Putamen (tissue), 1 donor: ENCODE data around the gene PTPRG.
"Not testable (repeated sequence)": the region's sequence is repeated elsewhere in the genome, so short reads cannot be mapped to it uniquely, and the experiment has no call there.

Source experiments
- DNase-seq: peaks from one replicate; pipeline ENCODE4 v3.0.0-alpha.2; 2016; ENCODE audit warnings: low spot score

PTPRG gene

GRCh38 chr3:61796911-61797310 lies 235.5 kb downstream of the PTPRG start:
- no peak for DNase-seq

- DNase-seq: no peak
Measured at GRCh38 chr3:61802772-61803171, 241.4 kb downstream of the PTPRG start.

- DNase-seq: no peak
Measured at GRCh38 chr3:61803983-61804382, 242.6 kb downstream of the PTPRG start.

- DNase-seq: no peak
Measured at GRCh38 chr3:61804782-61805181, 243.4 kb downstream of the PTPRG start.

- DNase-seq: no peak
Measured at GRCh38 chr3:61805510-61806080, 244.2 kb downstream of the PTPRG start.

GRCh38 chr3:61806810-61807209 lies 245.4 kb downstream of the PTPRG start:
- DNase-seq: no peak

GRCh38 chr3:61807865-61808276 lies 246.5 kb downstream of the PTPRG start:
- DNase-seq: no peak

- no peak for DNase-seq
Measured at GRCh38 chr3:61808526-61808925, 247.2 kb downstream of the PTPRG start.

- no peak for DNase-seq
Measured at GRCh38 chr3:61808999-61809398, 247.6 kb downstream of the PTPRG start.

- DNase-seq: no peak
Measured at GRCh38 chr3:61809879-61810278, 248.5 kb downstream of the PTPRG start.

- DNase-seq: no peak
Measured at GRCh38 chr3:61810953-61811497, 249.7 kb downstream of the PTPRG start.

- no peak for DNase-seq
Measured at GRCh38 chr3:61811652-61812051, 250.3 kb downstream of the PTPRG start.

GRCh38 chr3:61812085-61812484 lies 250.7 kb downstream of the PTPRG start:
- no peak for DNase-seq

GRCh38 chr3:61812517-61812916 lies 251.1 kb downstream of the PTPRG start:
- no peak for DNase-seq

- no peak for DNase-seq
Measured at GRCh38 chr3:61813636-61814035, 252.3 kb downstream of the PTPRG start.

GRCh38 chr3:61814674-61815073 lies 253.3 kb downstream of the PTPRG start:
- no peak for DNase-seq

GRCh38 chr3:61816304-61816703 lies 254.9 kb downstream of the PTPRG start:
- DNase-seq: not testable (repeated sequence)

- DNase-seq: no peak
Measured at GRCh38 chr3:61819861-61820260, 258.5 kb downstream of the PTPRG start.

GRCh38 chr3:61820306-61820992 lies 259.1 kb downstream of the PTPRG start:
- no peak for DNase-seq

- DNase-seq: no peak
Measured at GRCh38 chr3:61821823-61822251, 260.5 kb downstream of the PTPRG start.

GRCh38 chr3:61822588-61822987 lies 261.2 kb downstream of the PTPRG start:
- DNase-seq: no peak

GRCh38 chr3:61824553-61825135 lies 263.3 kb downstream of the PTPRG start:
- no peak for DNase-seq

- DNase-seq: no peak
Measured at GRCh38 chr3:61826161-61826560, 264.8 kb downstream of the PTPRG start.
